ENCODE measurements around the gene CBFA2T3.

The CBFA2T3 gene

GRCh38 chr16:88878967-88879787 lies 97.8 kb downstream of the CBFA2T3 start:
- peak in 10 of 56 donors; percentile 4 to 44 (median 16) for DNase-seq

GRCh38 chr16:88878356-88878755 lies 98.7 kb downstream of the CBFA2T3 start:
- no peak for DNase-seq

GRCh38 chr16:88877564-88878289 lies 99.3 kb downstream of the CBFA2T3 start:
- DNase-seq: no peak

GRCh38 chr16:88876942-88877526 lies 100.0 kb downstream of the CBFA2T3 start:
- DNase-seq: no peak

- no peak for DNase-seq
Observed at GRCh38 chr16:88875703-88876234, 101.2 kb downstream of the CBFA2T3 start.

GRCh38 chr16:88874938-88875599 lies 101.9 kb downstream of the CBFA2T3 start:
- no peak for DNase-seq

- DNase-seq: no peak
Observed at GRCh38 chr16:88872650-88873331, 104.2 kb downstream of the CBFA2T3 start.

GRCh38 chr16:88871730-88872416 lies 105.1 kb downstream of the CBFA2T3 start:
- DNase-seq: no peak

- no peak for DNase-seq
Observed at GRCh38 chr16:88871349-88871702, 105.7 kb downstream of the CBFA2T3 start.

- no peak for DNase-seq
Observed at GRCh38 chr16:88870608-88871348, 106.2 kb downstream of the CBFA2T3 start.

- no peak for DNase-seq
Observed at GRCh38 chr16:88869673-88869980, 107.4 kb downstream of the CBFA2T3 start.

GRCh38 chr16:88868974-88869672 lies 107.9 kb downstream of the CBFA2T3 start:
- no peak for DNase-seq

GRCh38 chr16:88867581-88868246 lies 109.3 kb downstream of the CBFA2T3 start:
- no peak for DNase-seq

GRCh38 chr16:88866151-88866920 lies 110.7 kb downstream of the CBFA2T3 start, which contains the start of gene PABPN1L:
Gene PABPN1L (minus strand): TSS chr16:88866660. CDS start chr16:88866606, 54 bp downstream.
- no peak for DNase-seq

- no peak for DNase-seq
Observed at GRCh38 chr16:88865742-88866141, 111.3 kb downstream of the CBFA2T3 start.

GRCh38 chr16:88865310-88865709 lies 111.7 kb downstream of the CBFA2T3 start:
- no peak for DNase-seq

- DNase-seq: no peak
Observed at GRCh38 chr16:88864521-88864920, 112.5 kb downstream of the CBFA2T3 start.

- no peak for DNase-seq
Observed at GRCh38 chr16:88864099-88864498, 112.9 kb downstream of the CBFA2T3 start.

Data from nucleus accumbens (tissue), 56 donors.